Parathyroid adenoma (tissue), 2 donors: ENCODE results near the gene SRCAP.

ENCODE experiments used
- H2AFZ ChIP-seq: fragments of 300-600 bp; sonication (generic); one replicate; pipeline ENCODE4 v1.7.0; 2017; ENCODE audit warnings: antibody characterized with exemption, mild to moderate bottlenecking
- H3K27ac ChIP-seq: fragments of 300-600 bp; sonication (generic); one replicate; pipeline ENCODE4 v1.7.0; 2017
- H3K27me3 ChIP-seq: fragments of 300-600 bp; sonication (generic); one replicate; pipeline ENCODE4 v1.7.0; 2017; ENCODE audit warnings: low read length; ENCODE audit not compliant: control insufficient read depth, insufficient read depth
- H3K36me3 ChIP-seq: fragments of 300-600 bp; sonication (generic); one replicate; pipeline ENCODE4 v1.7.0; 2017; ENCODE audit warnings: low read length; ENCODE audit not compliant: control insufficient read depth, insufficient read depth
- H3K4me1 ChIP-seq: fragments of 300-600 bp; sonication (generic); one replicate; pipeline ENCODE4 v1.7.0; 2017; ENCODE audit warnings: control low read depth
- H3K4me2 ChIP-seq: fragments of 300-600 bp; sonication (generic); one replicate; pipeline ENCODE4 v1.7.0; 2017; ENCODE audit warnings: low read length
- H3K4me3 ChIP-seq: fragments of 300-600 bp; sonication (generic); one replicate; pipeline ENCODE4 v1.7.0; 2017; ENCODE audit warnings: low read depth, low read length
- H3K79me2 ChIP-seq: fragments of 300-600 bp; sonication (generic); one replicate; pipeline ENCODE4 v1.7.0; 2017; ENCODE audit warnings: control low read depth
- H3K9ac ChIP-seq: fragments of 300-600 bp; sonication (generic); one replicate; pipeline ENCODE4 v1.7.0; 2017; ENCODE audit warnings: mild to moderate bottlenecking
- H3K9me3 ChIP-seq: fragments of 300-600 bp; sonication (generic); one replicate; pipeline ENCODE4 v1.7.0; 2017; ENCODE audit warnings: low read length; ENCODE audit not compliant: control insufficient read depth
- TF ChIP-seq, protein P1 (sequence below): fragments of 300-600 bp; sonication (generic); IDR thresholded peaks from one replicate; pipeline ENCODE4 v1.7.0; 2017; ENCODE audit warnings: antibody characterized with exemption, mild to moderate bottlenecking
- donor health status: primary hyperparathyroidism.

The SRCAP gene

GRCh38 chr16:30710971-30711370 lies 12.0 kb downstream of the SRCAP start:
- H3K27ac ChIP-seq: no peak overlapping the region
- H3K9me3 ChIP-seq: no peaks in the 10 kb centered on the region
- no peak overlapping the region for H2AFZ ChIP-seq
- no peak overlapping the region for H3K4me2 ChIP-seq
- H3K4me1 ChIP-seq: no peaks in the 10 kb centered on the region
- no peaks in the 10 kb centered on the region for H3K27me3 ChIP-seq
- no peaks in the 10 kb centered on the region for H3K36me3 ChIP-seq
- H3K9ac ChIP-seq: no peak overlapping the region
- H3K4me3 ChIP-seq: no peak overlapping the region
- TF ChIP-seq, protein P1, sequence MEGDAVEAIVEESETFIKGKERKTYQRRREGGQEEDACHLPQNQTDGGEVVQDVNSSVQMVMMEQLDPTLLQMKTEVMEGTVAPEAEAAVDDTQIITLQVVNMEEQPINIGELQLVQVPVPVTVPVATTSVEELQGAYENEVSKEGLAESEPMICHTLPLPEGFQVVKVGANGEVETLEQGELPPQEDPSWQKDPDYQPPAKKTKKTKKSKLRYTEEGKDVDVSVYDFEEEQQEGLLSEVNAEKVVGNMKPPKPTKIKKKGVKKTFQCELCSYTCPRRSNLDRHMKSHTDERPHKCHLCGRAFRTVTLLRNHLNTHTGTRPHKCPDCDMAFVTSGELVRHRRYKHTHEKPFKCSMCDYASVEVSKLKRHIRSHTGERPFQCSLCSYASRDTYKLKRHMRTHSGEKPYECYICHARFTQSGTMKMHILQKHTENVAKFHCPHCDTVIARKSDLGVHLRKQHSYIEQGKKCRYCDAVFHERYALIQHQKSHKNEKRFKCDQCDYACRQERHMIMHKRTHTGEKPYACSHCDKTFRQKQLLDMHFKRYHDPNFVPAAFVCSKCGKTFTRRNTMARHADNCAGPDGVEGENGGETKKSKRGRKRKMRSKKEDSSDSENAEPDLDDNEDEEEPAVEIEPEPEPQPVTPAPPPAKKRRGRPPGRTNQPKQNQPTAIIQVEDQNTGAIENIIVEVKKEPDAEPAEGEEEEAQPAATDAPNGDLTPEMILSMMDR: no peak
- H3K79me2 ChIP-seq: peaks cover 29% of the 10 kb centered on the region

- TF ChIP-seq, protein P1: no peak
- H3K27ac ChIP-seq: no peak overlapping the region
- no peaks in the 10 kb centered on the region for H3K9me3 ChIP-seq
- H3K79me2 ChIP-seq: peaks cover 24% of the 10 kb centered on the region
- no peaks in the 10 kb centered on the region for H3K36me3 ChIP-seq
- H3K9ac ChIP-seq: no peak overlapping the region
- H3K4me2 ChIP-seq: no peak overlapping the region
- H2AFZ ChIP-seq: no peak overlapping the region
- no peaks in the 10 kb centered on the region for H3K27me3 ChIP-seq
- H3K4me3 ChIP-seq: no peak overlapping the region
- H3K4me1 ChIP-seq: no peaks in the 10 kb centered on the region
These were observed 12.7 kb downstream of the SRCAP start for GRCh38 chr16:30711712-30712111.

- H3K79me2 ChIP-seq: peaks cover 12% of the 10 kb centered on the region
- H3K4me1 ChIP-seq: no peaks in the 10 kb centered on the region
- H3K4me3 ChIP-seq: no peak overlapping the region
- no peak overlapping the region for H3K27ac ChIP-seq
- no peaks in the 10 kb centered on the region for H3K27me3 ChIP-seq
- H3K36me3 ChIP-seq: no peaks in the 10 kb centered on the region
- H3K4me2 ChIP-seq: no peak overlapping the region
- TF ChIP-seq, protein P1: no peak
- no peak overlapping the region for H2AFZ ChIP-seq
- H3K9ac ChIP-seq: no peak overlapping the region
- H3K9me3 ChIP-seq: no peaks in the 10 kb centered on the region
These were observed 16.9 kb downstream of the SRCAP start for GRCh38 chr16:30715750-30716445.

DNA sequence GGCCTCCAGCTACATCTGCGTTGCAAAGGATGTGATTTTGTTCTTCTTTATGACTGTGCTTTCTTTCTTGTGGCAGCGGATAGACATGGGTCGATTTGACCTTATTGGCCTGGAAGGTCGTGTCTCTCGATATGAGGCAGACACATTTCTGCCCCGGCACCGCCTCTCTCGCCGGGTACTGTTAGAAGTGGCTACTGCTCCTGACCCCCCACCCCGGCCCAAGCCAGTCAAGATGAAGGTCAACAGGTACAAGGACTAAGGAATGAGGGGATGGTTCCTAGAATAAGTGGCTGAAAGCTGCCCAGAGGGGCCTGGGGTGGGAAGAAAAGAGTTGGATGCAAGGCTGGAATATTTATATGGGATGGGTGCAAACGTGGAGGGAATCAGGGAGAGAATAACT lies 21.1 kb downstream of the SRCAP start:
- H3K9ac ChIP-seq: no peak overlapping the region
- no peaks in the 10 kb centered on the region for H3K36me3 ChIP-seq
- no peak overlapping the region for H2AFZ ChIP-seq
- H3K4me1 ChIP-seq: no peaks in the 10 kb centered on the region
- TF ChIP-seq, protein P1: no peak
- H3K4me3 ChIP-seq: no peak overlapping the region
- peaks cover 18% of the 10 kb centered on the region for H3K79me2 ChIP-seq
- H3K27me3 ChIP-seq: no peaks in the 10 kb centered on the region
- no peak overlapping the region for H3K4me2 ChIP-seq
- no peak overlapping the region for H3K27ac ChIP-seq
- H3K9me3 ChIP-seq: no peaks in the 10 kb centered on the region

DNA sequence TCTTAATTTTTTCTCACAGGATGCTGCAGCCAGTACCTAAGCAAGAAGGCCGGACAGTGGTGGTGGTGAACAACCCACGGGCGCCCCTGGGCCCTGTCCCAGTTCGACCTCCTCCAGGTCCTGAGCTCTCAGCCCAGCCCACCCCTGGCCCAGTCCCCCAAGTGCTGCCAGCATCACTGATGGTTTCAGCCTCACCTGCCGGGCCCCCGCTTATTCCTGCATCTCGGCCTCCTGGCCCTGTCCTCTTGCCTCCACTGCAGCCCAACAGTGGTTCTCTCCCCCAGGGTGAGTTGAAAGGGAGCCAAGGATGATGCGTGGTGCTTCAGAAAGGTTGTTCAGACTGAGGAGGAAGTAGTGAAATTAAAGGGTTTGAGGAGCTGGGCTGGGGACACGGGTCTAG lies 21.7 kb downstream of the SRCAP start:
- no peaks in the 10 kb centered on the region for H3K9me3 ChIP-seq
- H3K79me2 ChIP-seq: peaks cover 18% of the 10 kb centered on the region
- no peak overlapping the region for H2AFZ ChIP-seq
- TF ChIP-seq, protein P1: no peak
- no peaks in the 10 kb centered on the region for H3K36me3 ChIP-seq
- H3K27me3 ChIP-seq: no peaks in the 10 kb centered on the region
- H3K9ac ChIP-seq: no peak overlapping the region
- H3K27ac ChIP-seq: no peak overlapping the region
- no peak overlapping the region for H3K4me2 ChIP-seq
- H3K4me3 ChIP-seq: no peak overlapping the region
- H3K4me1 ChIP-seq: no peaks in the 10 kb centered on the region
